Loucy (cell line): ENCODE measurements around the gene PDXDC1.
"Not testable (repeated sequence)": the region's sequence is repeated elsewhere in the genome, so short reads cannot be mapped to it uniquely, and the experiment has no call there.

Experiments used
- CTCF ChIP-seq: fragments of 200-600 bp; sonication (generic); conservative IDR thresholded peaks from 2 replicates; pipeline ENCODE4 v1.5.1; 2014; ENCODE audit warnings: mild to moderate bottlenecking, antibody characterized with exemption, low read length
- EZH2phosphoT487 ChIP-seq: fragments of 200-600 bp; IDR thresholded peaks from 2 replicates; pipeline ENCODE4 v1.6.1; 2018; ENCODE audit warnings: antibody characterized with exemption, mild to moderate bottlenecking, moderate library complexity, borderline replicate concordance

DNA sequence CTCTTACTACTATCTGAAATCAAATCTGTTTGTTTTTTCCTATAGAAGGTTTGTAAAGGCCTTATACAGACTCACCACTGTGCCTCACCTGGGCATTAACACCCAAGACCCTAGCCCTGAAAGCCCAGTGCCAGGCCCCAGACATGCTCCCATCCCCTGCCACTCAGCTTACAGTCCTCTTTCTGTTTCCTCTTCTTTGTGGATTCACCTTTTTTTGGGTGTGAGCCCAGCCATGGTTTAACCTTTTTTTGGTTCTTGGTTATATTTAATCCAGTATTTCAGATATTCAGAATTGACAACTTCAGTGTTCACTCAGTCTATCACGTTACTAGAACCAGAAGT, 50.0 kb downstream of the PDXDC1 start:
- TF ChIP-seq CTCF, EZH2phosphoT487: not testable (repeated sequence)
